GM19438 (cell line): ENCODE data around the gene PON1.

ENCODE experiments used
- ATAC-seq: cut with Tn5 transposase; IDR thresholded peaks from one replicate; pipeline ENCODE4 v1.9.1; 2021; ENCODE audit warnings: low read depth; ENCODE audit not compliant: unreplicated experiment

The PON1 gene

DNA sequence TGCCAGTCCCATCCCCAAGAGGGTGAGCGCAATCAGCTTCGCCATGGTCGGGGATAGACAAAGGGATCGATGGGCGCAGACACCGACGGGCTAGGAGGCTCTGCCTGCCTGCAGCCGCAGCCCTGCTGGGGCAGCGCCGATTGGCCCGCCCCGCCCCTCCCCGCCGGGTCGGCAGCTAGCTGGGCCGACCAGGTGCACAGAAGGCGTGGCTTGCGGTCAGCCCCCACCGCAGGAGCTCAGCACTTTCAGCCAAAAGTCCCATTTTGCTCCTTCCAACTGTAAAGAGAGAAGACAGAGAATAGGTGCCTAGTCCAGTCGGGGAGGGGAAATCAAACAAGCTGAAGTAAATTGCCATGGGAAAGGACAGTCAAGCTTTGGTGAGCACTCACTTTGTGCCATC, at the start of gene PON1:
TSS of gene PON1 (minus strand) at position 102 of the 400 bp plus-strand sequence. CDS start at position 45, 57 bp downstream.
- ATAC-seq, result peak; percentile 77

DNA sequence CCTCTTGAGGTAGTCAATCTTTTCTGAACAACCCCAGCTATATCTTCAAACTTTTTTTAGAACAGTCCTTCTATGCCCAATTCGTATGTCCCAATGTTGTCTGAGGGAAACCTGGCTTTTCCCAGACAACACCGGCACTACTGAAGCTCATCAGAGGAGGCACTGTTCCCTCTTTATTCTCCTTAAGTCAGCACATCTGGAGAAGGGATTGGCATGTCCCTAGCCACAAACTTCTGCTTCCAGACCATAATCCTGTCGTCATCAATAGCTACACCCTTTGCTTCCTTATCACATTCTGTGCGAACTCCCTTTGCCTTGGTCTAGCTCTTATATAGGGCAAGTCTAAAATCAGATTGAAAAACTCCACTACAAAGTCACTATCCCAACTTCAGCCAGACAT, 49.0 kb upstream of the PON1 start:
- no peak for ATAC-seq

DNA sequence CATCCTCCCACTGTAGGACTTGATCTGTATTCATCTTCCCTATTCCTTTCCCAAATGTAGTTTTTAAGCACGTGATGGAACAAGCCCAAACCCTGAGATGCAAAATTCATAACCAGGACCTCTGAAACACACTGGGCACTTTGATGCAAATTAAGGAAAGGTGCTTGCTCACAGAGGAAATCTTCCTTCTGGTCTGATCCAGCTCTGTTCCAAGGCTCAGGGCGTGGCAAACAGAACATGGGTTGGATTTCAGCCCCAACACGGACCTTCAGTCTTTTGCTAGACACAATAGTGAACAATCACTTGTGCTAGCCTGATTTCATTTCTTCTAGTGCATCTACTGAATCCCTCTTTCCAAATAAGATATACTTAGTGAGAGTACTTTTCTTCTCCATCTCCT, 43.9 kb upstream of the PON1 start:
- no peak for ATAC-seq

DNA sequence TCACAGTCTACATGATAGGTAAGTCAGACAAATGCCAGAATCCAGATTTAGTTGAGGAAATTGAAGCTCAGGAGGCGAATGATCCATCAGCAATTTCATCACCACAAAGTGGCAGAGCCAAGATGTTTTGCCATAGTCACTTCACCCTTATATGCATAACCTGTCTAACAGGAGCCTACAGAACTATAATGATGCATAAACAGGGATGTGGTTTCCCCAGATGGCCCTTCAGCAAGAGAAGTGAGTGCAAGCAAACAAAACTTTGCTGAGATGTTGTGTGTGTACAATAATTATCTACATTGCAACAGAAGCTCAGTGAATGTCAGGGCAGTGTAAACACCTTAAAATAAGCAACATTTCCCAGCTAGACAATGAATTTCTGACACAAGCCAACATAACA, 43.3 kb upstream of the PON1 start:
- ATAC-seq, result no peak

DNA sequence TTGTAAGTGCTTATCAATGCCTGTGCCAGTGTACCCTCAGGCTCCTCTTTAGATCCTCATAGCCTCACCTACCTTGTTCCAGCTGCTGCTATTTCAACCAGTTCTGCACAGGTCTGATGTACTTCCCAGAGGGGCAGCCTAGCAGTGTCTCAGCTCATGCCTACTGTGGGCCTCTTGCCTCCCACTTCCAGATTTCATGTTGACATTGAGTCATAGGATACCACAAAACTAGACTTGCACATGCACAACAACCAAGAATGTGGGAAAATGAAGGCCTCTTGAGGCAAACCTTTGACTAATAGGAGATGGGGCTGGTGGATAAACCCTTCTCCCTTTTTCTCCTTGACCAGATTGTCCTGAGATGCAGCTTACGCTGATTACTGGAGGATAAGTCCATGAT, 40.8 kb upstream of the PON1 start:
- no peak for ATAC-seq

DNA sequence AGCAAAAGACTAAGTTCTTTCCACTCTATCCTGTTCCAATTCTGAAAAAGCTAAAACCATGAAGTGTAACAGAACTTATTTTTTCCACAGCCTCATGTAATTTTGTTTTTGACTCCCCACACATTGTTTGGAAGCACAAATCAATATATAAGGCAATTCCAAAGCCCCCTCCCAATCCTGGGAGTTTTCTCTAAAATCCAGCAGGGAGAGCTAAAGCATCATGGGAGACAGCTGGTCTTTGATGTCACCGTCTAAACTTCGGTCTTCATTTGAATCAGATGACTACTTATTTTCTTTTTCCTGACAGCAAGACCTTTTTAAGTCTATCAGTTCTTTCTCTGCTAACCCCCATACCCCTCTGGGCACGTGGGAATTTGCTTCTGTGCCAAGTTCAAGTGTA, 33.3 kb upstream of the PON1 start:
- no peak for ATAC-seq

DNA sequence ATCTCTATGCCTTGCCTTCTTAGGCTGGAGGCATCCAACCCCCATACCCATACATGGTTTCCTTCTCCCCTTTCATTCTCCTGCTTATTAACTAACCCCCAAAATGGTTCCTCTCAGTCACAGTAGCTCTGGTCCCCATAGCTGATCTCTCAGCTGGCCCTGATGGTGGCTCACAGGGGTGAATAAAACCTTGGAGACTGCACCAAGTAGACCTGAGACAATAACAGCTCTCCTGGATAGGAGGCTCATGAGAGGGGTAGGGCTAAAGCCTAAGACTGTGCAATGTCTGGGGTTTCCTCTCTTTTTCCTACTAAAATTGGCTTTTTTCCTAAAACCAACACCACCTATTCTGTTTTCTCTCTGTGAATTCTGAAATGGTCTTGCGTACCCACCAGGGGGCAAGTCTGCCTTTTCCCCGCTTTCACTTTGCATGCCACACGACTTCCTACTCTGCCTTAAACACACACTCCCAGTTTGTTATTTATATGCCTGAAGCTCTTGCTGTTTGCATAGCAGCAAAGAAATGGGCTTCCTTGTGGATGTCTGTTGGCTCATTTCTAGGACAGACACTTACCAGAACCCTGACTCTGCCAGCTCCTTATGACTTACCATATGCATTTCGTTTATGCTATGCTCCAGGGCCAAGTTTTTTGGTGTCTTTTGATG, 18.4 kb upstream of the PON1 start:
- ATAC-seq, result no peak

DNA sequence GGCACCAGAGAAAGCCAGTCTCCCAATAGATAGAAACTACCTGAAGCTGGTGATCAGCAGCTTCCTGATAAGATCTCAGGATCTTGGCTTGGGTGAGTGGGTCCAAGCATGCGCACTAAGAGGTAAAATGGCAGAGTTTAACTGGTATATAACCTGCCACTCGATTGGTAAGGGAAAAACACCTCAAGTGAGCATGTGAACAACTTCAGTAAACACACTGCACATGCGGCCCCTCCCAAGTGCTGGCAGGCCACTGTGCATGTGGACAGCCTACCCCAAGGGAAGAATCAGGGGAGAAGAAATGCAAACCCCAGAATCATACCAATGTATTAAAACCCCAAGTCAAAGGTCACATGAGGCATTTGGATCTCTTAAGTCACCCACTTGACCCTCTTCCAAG, 17.7 kb upstream of the PON1 start:
- no peak for ATAC-seq

DNA sequence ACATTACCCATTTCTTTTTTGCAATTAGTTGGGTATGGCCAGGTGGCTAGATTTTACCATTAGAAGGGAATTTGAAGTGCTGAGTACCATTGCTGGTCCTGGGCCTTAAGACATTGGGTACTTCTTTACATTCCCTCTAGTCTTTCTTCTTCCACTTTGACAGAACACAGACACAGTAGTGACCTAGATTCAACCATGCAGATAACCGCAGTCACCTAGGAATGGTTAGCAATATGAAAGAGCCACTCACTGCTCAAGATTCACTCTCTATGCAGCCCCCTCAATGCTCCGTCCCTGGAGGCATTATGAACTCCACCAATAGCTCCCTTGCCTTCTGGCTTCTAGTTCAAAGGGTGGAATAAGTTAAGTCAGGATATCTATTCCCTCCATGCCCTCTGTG, 16.2 kb upstream of the PON1 start:
- no peak for ATAC-seq

DNA sequence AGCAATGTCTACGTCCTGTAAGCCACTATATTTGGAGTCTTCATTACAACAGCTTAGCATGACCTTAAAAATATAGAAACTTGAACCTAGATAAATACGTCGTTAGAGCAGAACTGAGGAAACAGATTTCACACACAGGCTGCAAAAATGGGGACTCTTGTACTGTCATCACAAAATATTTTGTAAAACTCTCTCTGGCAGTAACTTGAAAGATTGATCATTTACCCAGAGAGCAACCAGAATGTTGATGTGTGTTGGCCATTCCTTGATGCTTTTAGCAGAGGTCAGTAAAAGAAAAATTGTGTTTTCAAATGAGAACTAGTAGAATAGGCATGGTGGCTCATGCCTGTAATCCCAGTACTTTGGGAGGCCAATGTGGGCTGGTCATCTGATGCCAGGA, 14.5 kb upstream of the PON1 start:
- ATAC-seq, result no peak

DNA sequence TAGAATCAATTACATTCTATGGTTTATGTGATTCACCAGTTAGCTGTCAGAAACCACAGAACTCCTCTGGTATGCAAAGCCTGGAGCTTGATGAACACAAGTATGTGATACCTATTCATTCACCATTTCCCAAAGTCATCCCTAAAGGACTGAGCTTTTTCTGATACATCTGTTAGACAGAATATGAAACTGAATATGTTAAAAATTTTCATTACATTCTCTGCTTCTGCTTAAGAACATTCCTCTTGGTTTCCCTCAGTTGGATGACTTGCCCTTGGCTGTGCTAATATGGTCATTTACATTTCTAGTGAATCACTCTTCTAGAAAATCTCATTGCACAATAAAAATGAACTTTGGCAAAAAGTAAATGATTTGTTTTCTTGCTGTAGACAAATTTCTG, 10.8 kb upstream of the PON1 start:
- no peak for ATAC-seq

DNA sequence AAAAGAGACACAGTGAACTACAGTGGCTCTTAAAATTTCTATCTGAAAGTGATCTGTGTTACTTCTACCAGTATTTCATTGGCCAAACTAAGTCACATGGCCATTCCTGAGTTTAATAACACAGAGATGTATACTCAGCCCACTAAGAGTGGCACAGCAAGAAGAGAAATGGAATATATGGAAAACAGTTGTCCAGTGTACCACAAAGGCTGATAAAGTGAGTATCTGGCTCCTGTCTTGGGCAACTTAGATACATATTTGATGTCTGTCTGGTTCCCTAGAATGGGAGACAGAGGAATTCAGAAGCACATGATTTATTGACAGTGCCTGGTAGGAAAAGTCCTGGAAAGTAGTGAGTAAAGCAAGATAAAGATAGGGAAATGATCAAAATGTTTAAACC, 10.1 kb upstream of the PON1 start:
- ATAC-seq, result no peak

DNA sequence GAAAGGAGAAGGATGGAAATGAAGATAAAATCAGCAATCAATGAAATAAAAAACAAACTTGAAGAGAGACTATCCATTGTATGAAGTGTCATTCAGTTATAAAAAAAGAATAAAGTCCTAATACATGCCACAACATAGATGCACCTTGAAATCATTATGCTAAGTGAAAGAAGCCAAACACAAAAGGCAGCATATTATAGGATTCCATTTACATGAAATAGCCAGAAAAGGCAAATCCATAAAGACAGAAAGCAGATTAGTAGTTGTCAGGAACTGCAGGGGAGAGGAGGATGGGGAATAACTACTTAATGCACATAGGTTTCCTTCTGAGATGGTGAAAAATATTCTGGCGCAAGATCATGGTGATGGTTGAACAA, 6.6 kb upstream of the PON1 start:
- peak; percentile 40 for ATAC-seq

DNA sequence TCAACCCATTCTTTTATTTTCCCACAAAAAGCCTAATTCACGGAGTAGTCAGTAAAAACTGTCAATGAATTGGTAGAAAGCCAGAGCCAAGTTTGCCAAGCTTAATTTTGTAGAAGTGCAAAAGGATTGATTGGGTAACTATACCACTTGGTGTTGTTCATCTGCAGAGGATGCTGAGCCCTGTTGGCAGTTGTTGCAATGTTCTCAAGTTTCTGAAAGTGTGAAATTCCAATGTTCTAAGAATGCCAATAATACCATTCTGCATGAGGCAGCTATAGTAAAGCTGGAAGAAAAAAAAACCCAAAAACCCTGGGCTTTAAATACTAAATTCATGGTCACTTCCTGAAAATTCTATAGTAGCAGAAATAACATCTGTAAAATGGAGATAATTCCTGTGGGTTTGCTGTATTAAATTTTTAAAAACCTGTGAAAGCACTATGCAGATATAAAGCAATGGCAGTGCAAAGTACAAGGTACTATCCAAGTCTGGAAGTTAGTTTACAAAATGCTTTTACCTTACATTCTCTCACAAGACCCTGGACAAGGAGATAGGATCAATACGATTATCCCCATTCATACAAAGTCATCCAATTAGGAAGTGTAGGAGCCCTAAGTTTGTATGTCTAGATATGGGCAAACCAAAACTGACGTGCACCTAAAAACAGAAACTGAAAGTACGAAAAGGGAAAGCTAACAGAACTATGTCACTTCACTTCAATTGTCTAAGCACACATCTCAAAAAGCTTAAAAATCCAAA, 6.0 kb upstream of the PON1 start:
- peak; percentile 99 for ATAC-seq

DNA sequence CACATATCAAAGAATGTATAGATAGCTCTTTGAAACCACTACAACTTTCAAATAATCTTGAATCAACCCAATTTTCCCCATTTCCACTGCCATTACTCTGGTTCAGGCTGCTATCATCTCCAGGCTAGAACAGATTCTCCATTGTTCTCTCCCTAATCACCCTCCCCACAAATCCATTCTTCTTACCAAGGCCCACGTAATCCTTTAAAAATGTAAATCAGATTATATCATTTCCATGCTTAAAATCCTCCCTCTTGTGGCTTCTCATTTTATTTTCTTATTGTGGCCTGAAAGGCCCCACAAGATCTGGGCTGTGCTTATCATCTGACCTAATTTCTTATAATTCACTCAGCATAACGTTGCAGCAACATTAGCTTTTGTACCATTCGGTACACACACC, 3.0 kb upstream of the PON1 start:
- ATAC-seq, result no peak

DNA sequence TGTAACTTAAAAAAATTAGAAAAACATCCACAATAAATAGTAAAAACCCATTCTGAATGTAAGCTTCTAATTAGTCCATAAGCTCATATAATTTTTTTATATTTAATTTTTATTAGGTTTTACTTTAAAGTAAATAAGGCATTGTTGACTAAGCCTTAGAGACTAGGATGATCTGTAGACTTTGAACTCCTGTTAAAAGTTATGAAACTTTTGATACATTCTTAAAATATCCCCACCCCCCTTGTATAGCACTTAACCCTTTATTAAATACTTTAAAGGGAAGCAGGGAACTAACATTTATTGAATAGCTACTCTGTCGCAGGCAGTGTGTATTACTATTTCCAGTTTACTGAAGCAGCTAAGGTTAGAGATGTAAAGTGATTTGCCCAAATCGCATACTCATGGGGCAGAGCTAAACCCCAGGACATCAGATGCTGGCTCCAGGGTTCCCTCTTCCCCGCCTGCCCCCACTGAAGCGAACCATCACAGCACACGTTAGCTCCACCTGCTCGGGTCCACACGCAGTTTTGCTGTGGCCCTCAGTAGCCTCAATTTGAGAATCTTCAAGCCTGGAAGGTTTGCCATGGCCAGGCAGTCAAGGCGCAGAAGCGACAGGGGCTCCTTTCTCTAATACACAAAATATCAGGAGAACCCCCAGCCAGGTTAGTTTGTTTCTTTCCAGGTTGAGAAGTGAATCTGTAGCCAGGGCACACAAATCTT, 762 bp downstream of the PON1 start:
- no peak for ATAC-seq

DNA sequence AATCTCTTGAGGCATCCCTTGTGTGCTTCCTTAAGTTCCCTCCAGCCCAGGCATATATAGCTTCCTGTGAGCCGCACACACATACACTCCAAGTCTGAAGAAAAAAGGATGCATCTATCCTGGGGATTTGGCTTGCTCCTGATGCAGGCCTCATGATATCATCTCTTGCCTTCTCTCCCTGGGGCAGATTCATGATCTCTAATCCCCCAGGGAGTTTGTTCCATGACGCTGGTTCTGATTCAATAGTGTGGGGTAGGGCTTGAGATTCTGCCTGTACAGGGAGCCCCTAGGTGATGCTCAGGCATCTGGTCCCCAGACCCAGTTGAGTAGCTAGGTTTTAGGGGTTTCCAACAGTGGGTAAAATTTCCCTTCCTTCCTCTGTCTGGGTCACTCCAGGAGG, 1.5 kb downstream of the PON1 start:
- no peak for ATAC-seq

DNA sequence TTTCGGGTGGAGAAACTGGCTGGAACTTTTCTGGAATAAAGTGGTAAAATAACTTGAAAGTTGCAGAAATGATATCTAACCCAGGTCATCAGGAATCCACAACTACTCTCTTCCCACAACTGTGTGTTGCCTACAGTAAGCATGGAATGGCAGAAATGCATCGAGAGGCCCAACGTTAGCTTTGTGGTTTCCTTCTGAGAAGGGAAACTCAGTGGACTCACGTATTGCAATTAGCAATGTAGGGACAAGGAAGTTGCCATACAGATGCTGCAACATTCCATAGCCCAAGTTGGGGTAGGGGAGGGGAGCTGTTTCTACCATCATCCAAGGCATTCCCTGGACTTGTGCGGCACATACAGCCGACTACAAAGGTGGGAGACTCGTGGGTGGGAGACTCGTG, 1.9 kb downstream of the PON1 start:
- ATAC-seq, result no peak

DNA sequence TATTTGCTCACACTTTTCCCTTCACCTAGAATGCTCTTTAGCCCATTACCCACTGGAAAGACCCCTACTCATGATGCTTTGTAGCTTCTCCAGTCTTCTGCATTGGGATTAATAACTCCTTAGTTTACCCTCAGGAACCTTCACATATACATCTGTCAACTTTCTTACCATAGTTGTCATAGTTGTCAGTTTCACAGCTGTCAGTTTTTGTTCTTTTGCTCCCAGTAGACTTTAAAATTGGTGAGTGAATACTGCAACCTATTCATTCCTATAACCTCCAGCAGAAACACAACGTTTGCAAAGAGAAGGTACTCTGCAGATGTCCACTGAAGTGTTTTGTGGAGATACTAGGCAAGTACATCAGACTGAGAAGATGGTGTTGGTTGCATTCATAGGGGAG, 2.6 kb downstream of the PON1 start:
- no peak for ATAC-seq

DNA sequence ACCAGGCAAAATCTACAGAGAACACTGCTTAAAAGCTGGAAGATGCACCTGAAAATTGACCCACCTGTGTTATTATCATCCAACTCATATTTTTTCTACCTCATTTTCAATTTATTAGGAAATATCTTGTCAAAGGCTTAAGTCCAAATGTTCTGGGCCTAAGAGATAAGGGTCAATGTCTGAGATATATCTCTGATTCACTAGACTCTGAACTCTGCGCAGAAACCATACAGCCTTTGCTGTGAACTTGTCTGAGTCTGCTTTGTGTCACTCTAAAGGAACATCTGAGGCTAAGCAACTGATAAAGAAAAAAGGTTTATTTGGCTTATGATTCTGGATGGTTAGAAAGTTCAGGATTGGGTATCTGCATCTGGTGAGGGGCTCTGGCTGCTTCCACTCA, 3.7 kb downstream of the PON1 start:
- ATAC-seq, result no peak

DNA sequence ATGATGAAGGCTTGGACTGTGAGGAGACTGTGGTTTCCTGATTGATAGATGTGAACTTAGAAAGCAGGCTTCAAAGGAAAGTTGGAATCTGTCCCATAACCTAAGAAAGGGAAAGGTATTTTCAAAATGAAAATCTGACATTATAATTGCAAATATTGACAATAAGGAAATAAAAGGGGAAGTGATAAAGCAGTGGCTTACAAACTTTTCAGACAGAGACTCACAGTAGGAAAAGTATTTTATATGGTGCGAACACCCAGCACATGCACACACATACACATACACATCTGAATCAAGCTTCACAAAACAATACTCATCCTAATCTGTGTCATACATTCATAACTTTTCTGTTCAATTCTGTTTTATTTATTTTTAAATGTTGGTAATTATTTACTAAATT, 4.8 kb downstream of the PON1 start:
- no peak for ATAC-seq
